Glomerular endothelial cell (primary cell): ENCODE measurements around the gene NTSR2. TPM values are rescaled to one million over a fixed set of nuclear protein-coding genes. Genes with fewer than 3 reads are reported as not detected.

Experiments used
- total RNA-seq: library from RNA; depleted of rRNA; stranded (reverse); fragments of >200 nt; gene quantifications from 2 replicates; pipeline ENCODE4 v1.2.3, GENCODE V29; 2015

NTSR2 gene
- total RNA-seq, 1 donor from 2014 or later, result not detected

Other genes with a start within 250 kb of the NTSR2 start
- gene E2F6, start 204.0 kb downstream of the NTSR2 start, total RNA-seq, result 13.7 and 13.9 TPM in 2 replicates
- 0.29 and 0.64 TPM in 2 replicates for gene GREB1, start 136.2 kb downstream of the NTSR2 start, total RNA-seq
- gene LPIN1, start 76.4 kb upstream of the NTSR2 start, total RNA-seq, result 45.5 and 207 TPM in 2 replicates